Sigmoid colon (tissue), 4 donors: ENCODE measurements around the gene CEP104.

Experiments used
- CTCF ChIP-seq, 4 experiments: fragments of 450-650 bp in 3 of 4; fragments of 200-600 bp in 1 of 4; IDR thresholded peaks; one replicate each; pipeline ENCODE4 v1.5.1; 2016 to 2019; ENCODE audit warnings: antibody characterized with exemption in 4 of 4, mild to moderate bottlenecking in 3 of 4, moderate library complexity in 2 of 4
- EP300 ChIP-seq, 4 donors: sonication (generic); formaldehyde crosslinking; IDR thresholded peaks; one replicate each; pipeline ENCODE4 v1.6.1; 2017; ENCODE audit warnings: antibody characterized with exemption in 4 of 4
- POLR2A ChIP-seq, 2 donors: fragments of 450-650 bp; IDR thresholded peaks; one replicate each; pipeline ENCODE4 v1.6.1; 2016; ENCODE audit warnings: antibody characterized with exemption in 2 of 2, mild to moderate bottlenecking in 2 of 2, moderate library complexity in 2 of 2
- POLR2AphosphoS5 ChIP-seq, 4 donors: sonication (generic); formaldehyde crosslinking; IDR thresholded peaks; one replicate each; pipeline ENCODE4 v1.6.1; 2017; ENCODE audit warnings: antibody characterized with exemption in 4 of 4

- TF ChIP-seq CTCF (IDR thresholded peaks at IDR 0.05), result no peak
- TF ChIP-seq POLR2A (IDR thresholded peaks at IDR 0.05), result no peak
- no peak for TF ChIP-seq POLR2AphosphoS5 (IDR thresholded peaks at IDR 0.05)
- no peak for TF ChIP-seq EP300 (IDR thresholded peaks at IDR 0.05)
Observed at GRCh38 chr1:3905953-3906671, 49.1 kb upstream of the CEP104 start.
